Glomerular endothelial cell (primary cell): ENCODE measurements around the gene ACACB. TPM values are rescaled to one million over a fixed set of nuclear protein-coding genes. Genes with fewer than 3 reads are reported as not detected.

ENCODE experiments used
- DNase-seq: peaks from one replicate; pipeline ENCODE4 v3.0.0-alpha.2; 2011; ENCODE audit warnings: low read depth, low spot score; ENCODE audit errors: extremely low read depth
- total RNA-seq: library from RNA; depleted of rRNA; stranded (reverse); fragments of >200 nt; gene quantifications from 2 replicates; pipeline ENCODE4 v1.2.3, GENCODE V29; 2015

ACACB gene
- total RNA-seq, 1 donor from 2014 or later: 6.0 TPM

- no peak for DNase-seq
Observed at GRCh38 chr12:109247831-109248654, 131.7 kb downstream of the ACACB start.

DNA sequence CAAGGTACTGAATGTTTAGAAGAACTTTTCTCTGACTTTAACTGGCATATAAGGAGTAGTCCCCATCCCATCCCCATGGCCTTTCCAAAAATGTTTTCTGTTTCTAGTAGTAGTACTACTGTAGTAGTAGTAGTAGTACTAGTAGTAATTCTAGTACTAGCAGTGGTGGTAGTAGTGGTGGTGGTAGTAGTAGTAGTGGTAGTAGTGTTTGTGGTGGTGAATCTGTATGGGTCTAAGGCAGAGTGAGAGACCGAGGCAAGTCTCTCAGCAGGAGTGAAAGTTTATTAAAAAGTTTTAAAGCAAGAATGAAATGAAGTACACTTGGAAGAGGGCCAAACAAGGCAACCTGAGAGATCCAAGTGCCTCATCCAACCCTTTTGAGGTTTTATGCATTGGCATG is 134.1 kb downstream of the ACACB start:
- DNase-seq: no peak

- DNase-seq: no peak
Observed at GRCh38 chr12:109252799-109253198, 136.4 kb downstream of the ACACB start.

DNA sequence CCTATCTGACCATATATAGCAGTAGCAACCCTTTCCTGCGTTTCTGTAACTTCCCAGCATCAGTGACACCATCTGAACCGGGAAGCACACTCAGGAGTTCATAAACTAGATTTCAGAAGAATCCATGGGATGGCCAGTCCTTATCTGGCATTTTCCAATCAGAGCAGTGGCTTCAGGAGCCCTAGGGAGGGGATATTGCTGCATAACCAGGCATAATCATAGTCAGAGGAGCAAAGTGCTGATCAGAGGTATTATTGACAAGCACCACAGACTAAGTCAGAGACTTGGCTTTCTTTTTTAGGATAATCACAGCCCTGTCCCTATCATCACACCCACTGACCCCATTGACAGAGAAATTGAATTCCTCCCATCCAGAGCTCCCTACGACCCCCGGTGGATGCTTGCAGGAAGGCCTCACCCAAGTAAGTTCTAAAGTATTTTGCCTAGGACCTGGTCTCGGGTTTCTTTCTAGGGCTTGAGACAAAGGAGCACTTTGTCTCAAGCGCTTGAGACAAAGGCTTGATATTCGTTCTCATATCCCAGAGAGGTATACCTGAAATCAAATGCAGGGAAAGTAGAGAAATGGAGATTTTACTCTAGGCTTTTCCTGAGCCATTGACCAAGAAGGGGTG is 137.6 kb downstream of the ACACB start:
- DNase-seq: no peak

- no peak for DNase-seq
Observed at GRCh38 chr12:109255377-109255776, 139.0 kb downstream of the ACACB start.

DNA sequence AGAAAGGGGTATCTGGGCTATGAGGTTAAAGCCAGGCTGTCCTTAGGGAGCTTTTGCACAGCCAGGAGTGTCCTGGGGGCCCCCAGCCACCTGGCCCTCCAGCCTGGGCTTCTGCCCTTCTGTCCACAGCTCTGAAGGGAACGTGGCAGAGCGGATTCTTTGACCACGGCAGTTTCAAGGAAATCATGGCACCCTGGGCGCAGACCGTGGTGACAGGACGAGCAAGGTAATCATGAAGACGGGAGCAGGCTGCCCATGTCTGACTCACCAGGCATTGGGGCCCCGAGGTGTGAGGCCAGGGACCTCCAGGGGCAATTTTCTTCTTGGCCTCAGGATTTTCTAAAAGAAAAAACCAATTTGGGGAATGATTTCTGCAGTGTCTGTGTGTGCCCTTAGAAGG is 139.6 kb downstream of the ACACB start:
- DNase-seq: no peak

GRCh38 chr12:109258201-109258600 is 141.8 kb downstream of the ACACB start:
- no peak for DNase-seq

DNA sequence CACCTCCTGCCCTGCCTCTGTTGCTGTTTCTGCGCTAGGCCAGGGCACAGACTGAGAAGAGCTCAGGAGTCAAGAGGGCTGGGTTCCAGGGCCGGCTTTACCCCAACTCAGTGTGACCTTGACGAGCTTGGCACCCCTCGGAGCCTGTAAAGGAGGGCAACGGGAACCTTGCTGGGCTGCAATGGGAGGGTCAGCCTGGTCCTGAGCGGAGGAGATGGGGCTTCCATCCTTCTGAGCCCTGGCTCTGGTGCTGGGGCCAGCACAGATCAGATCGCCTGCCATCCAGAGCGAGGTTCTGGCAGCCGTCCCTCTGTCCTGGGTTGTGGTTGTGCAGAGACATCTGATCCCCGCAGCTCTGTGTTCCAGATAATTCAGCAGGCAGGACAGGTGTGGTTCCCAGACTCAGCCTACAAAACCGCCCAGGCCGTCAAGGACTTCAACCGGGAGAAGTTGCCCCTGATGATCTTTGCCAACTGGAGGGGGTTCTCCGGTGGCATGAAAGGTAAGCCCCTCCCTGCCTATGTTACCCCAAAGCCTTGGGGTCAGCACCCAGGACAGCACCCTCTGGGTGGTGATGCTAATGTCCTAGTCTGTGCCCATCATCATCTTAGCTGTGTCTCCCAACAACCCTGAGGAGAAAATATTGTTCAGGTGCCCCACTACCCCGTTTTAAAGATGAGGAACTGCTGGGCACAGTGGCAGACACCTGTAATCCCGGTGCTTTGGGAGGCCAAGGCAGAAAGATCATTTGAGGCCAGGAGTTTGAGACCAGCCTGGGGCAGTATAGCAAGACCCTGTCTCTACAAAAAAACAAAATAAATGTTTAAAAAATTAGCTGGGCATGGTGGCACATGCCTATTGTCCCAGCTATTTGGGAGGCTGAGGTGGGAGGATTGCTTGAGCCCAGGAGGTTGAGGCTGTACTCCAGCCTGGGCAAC is 142.5 kb downstream of the ACACB start:
- no peak for DNase-seq

DNA sequence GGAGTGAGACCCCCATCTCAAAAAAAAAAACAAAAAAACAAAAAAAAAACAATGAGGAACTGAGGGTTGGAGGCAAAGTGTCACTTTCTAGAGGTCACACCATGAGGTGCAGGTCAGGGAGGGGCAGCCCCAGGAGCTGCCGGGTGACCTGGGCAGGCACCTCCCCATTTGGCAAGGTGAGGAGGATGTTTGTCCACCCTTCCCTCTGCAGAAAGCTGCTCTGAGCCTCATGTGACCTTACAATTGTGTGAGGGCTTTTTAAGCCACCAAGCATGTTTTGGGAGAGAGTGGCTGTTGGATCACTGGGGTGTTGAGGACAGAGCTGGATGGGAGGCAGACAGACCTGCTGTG is 143.1 kb downstream of the ACACB start:
- no peak for DNase-seq

GRCh38 chr12:109261087-109261486 is 144.7 kb downstream of the ACACB start:
- no peak for DNase-seq

- DNase-seq: no peak
Observed at GRCh38 chr12:109261939-109262338, 145.6 kb downstream of the ACACB start.

DNA sequence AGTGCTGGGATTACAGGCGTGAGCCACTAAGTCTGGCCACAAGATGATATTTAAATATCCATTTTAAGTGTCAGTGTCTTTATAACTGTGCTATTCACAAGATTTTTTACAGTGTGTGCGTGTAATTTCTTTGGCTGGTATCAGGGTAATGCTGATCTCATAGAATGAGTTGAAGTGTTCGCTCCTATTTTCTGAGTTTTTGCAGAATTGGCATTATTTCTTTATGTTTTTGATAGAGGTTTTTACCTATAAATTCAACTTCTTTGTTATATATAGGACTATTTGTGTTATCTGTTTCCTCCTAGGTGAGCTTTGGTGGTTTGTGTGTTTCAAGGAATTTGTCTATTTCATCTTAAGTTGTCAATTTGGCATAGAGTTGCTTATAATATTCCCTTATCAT is 147.1 kb downstream of the ACACB start:
- DNase-seq: no peak

DNA sequence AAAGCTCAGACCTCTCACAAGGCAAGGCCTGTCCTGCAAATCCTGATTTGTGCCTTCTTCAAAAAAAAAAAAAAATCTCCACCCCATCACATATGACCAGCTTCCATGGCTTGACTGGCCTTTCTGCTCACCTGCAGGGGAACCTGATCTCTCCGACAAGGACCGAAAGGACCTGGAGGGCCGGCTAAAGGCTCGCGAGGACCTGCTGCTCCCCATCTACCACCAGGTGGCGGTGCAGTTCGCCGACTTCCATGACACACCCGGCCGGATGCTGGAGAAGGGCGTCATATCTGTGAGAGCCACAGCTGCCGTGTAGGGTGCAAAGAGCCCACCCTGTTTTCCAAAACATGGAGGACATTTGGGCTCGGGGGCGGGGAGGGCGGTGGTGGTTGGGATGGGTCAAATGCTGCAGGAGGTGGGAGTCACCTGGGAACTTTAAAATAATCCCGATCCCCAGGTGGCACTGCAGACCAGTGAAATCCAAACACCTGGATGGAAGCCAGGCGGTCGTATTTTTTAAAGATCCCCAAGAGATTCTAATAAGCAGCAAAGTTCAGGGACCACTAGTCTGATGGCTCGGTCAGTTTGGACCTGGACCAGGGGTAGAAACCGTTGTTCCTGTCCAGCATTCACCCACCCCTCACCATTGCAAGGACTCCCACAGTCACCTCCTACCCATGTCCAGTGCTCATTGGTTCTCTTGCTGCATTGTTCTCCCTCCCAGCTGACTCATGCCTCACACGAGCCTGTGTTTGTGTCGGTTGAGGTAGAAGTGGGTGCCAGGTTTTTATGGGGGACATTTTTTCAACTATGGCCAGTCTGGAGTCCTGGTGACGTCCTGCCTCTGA is 147.9 kb downstream of the ACACB start:
- DNase-seq: no peak

GRCh38 chr12:109264943-109265650 is 148.7 kb downstream of the ACACB start:
- no peak for DNase-seq

DNA sequence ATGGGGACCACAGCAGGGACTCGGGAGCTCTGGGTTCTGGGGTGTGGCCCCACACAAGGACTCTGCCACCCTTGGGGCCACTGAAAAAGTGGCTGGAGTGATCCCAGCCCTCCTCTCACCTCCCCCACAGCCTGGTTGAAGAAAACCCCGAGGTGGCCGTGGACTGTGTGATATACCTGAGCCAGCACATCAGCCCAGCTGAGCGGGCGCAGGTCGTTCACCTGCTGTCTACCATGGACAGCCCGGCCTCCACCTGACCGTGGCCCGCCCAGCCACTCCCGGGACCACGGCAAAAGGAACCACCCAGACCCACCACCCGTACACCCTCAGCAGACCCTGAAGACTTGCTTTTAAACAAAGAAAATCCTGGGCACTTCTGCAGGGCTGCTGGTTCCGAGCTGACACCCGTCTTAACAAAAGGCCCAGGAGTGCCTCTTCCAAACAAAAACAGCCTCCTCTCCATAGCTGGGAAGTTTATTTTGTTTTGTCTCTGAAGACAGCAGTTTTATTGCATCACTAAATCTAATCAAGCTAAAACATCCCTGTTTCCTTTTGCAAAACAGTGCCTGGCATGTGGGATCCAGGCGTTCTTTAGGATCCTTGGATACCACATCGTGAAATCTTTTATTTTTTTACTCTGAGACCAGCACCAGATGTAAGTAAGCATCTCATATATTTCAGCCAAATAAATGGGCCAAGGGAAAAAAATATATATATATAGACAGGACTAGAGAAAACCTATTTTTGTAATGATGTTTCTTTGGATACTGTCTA is 149.9 kb downstream of the ACACB start:
- DNase-seq: no peak

DNA sequence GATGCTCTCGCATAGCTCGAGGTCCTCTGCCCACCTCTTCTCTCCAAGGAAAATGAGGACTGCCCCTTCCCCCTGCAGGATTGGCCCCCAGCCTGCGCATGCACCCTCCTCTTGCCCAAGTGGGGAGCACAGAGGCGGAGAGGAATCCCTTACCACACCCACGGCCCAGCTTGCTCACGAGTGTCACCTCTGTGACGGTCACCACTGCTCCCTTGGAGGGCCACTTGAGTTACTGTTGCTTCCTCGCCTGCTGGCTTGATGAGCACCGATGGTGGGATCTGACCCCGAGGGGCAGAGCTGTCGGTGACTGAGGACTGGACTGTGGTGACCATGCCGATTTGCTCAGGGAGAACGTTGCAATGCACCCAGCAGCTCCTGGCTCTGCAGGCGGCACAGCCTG is 151.0 kb downstream of the ACACB start:
- DNase-seq: no peak

- no peak for DNase-seq
Observed at GRCh38 chr12:109268896-109269295, 152.5 kb downstream of the ACACB start.

- no peak for DNase-seq
Observed at GRCh38 chr12:109269428-109269827, 153.0 kb downstream of the ACACB start.

GRCh38 chr12:109270494-109270893 is 154.1 kb downstream of the ACACB start:
- DNase-seq: no peak
